NAMALWA (cell line): ENCODE measurements around the gene PDE4D.
"Not testable (repeated sequence)": the region's sequence is repeated elsewhere in the genome, so short reads cannot be mapped to it uniquely, and the experiment has no call there.

Source experiments
- DNase-seq: peaks from one replicate; pipeline ENCODE4 v3.0.0-alpha.2; 2015; ENCODE audit warnings: low spot score

The PDE4D gene

GRCh38 chr5:58965677-58966414 is 927.7 kb downstream of the PDE4D start:
- no peak for DNase-seq

DNA sequence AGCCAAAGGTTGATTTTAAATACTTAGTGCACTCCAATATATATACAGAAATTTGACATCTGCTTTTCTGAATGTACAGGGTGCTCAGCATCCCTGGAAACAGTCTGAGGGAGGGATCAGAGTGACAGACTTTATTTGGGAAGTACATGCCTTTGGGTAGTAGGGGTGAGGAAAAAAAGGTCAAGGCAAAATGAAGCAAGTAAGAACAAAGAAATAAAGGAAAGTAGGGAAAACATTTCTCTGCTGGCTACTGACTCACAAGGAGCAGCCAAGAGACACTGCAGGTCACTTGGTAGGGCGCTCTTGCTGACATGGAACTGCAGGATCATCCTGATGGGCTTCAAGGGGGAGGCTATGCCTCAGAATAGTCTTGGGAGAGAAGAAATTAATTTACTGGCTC is 929.7 kb downstream of the PDE4D start:
- no peak for DNase-seq

DNA sequence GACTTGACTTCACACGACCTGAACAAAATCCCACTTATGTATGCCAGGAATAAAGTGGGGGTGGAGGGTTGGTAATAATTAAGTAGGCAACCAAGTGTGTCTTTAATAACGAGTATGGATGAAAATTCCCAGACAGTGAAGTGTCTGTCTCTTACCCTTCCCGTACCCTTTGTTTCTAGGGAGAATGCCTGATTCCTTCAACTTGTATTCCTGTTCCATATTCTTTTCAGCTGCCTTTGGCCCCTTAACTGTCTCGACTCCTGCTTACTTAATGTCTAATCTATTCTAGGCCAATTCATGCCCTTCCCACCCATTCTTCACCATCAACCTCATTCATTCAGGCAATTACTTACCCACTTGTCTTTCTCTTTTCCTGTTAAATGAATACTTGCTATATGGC is 930.2 kb downstream of the PDE4D start:
- no peak for DNase-seq

DNA sequence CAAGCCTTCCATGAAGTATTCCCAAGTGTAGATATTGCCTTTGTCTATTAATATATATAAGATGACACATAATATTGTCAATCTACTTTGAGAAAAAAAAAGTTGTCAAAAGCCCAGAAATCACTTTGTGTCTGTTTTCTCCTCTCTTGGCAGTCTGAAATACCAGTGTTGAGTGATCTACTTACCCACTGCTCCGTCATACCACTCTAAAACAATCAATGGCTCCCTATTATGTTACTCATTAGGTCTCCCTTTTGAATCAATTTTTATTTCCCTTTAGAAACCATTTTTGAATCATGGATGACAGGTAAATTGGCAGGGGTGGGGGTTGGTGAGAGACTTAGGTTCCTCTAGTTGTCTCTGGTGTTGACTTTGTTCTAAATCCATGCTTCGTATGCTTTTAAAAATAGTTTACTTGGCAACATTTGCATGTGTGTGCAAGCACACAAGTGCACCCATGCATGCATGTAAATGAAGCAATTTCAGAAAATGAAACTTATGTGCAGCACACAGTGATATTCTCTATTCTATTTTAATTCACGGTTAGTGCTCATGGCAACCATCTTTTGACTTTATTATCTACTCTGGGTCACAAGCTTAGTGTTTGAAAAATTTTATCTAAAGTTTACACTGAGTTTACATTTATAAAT is 931.8 kb downstream of the PDE4D start:
- no peak for DNase-seq

- DNase-seq = no peak
Observed at GRCh38 chr5:58958701-58959100, 934.8 kb downstream of the PDE4D start.

- DNase-seq = not testable (repeated sequence)
Observed at GRCh38 chr5:58953218-58953617, 940.3 kb downstream of the PDE4D start.

DNA sequence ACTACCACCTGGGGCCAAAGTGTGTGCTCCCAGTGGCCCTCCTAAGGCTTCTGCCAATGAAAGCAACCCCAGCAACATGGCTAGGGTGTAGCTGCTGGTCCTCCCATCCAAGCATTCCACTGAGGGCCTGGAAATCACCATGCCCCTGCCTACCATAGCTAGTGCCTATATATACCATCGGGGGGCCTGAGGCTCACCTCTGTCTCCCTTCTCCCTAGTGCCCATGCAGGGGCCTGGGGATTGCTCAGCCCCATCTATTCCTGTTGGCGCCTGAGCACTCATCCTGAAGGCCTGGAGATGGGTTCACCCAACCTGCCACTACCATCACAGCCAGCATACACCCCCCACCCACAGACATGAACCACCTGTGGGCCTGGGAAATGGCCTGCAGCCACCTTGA is 943.3 kb downstream of the PDE4D start:
- no peak for DNase-seq

DNA sequence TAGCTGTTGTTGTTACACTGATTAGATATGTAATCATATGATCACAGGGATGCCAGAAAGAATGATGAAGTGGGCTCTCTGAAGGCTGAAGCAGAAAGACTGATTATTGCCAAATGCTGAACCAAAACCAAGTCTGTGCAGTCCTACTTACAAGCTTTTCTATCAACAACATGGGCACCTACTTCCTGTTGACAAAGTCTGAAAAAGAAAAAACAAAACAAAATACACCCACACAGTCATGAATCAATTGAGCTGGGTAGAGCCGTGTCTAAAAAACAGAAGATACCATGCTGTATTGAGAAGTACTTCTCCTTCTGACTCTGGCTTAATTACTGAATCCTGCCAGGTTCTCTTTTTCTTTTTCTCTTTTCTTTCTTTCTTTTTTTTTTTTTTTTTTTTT is 947.3 kb downstream of the PDE4D start:
- DNase-seq = no peak

GRCh38 chr5:58944221-58944620 is 949.3 kb downstream of the PDE4D start:
- no peak for DNase-seq

DNA sequence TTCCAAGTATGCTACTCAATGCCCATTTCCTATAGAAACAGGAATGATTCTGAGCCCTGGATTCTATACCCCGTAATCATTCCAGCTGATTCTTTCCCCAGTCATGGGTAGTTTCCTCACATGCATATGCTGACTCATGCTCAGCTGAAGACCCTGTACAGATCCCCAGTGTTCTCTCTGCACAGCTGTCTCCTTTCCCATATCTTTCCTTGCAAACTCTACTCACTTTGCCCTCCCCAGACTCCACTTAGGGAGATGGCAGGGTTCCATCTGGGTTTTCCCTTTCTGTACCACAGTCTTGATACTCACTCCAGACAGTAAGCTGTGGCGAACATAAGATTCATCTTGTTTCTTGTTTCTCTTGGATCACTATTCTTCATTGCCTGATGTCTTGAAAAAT is 953.1 kb downstream of the PDE4D start:
- DNase-seq = no peak

- DNase-seq = no peak
Observed at GRCh38 chr5:58939664-58940063, 953.9 kb downstream of the PDE4D start.

DNA sequence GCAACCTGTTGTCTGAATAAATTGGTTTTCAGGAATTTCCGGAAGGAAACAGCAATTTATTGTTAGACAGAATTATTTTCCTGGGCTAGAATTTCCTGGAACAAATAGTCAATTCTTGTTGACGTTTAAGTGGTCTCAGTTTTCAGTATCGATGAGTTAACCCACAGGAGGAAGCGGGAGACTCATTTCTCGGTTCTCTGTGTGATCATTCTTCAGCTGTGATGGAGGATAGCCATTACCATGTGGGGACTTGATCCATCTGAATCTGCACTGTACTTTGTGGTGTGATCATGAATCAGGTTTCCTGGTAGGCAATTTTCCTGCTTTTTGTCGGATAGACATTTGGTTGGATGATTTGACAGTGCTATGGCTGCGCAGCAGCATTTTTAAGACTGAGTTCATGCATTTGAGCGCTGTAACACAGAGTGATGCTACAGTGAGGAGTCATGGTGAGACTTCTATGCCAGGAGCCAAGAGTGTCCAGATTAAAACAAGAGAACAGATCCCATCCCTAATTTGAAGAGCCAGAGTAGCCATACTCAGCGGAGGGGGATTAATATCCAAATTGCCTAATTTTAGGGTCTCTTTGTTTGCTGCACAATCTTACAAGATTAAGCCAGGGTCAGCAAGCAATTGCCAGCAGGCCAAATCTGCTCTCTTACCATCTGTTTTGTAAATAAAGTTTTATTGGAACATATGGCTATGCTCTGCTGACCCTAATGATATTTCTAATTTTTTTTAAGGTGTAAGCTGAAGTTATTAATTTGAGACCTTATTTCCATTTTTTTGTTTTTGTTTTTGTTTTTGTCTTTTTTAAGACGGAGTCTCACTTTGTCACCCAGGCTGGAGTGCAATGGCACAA is 954.7 kb downstream of the PDE4D start:
- no peak for DNase-seq

- no peak for DNase-seq
Observed at GRCh38 chr5:58937031-58937681, 956.4 kb downstream of the PDE4D start.

DNA sequence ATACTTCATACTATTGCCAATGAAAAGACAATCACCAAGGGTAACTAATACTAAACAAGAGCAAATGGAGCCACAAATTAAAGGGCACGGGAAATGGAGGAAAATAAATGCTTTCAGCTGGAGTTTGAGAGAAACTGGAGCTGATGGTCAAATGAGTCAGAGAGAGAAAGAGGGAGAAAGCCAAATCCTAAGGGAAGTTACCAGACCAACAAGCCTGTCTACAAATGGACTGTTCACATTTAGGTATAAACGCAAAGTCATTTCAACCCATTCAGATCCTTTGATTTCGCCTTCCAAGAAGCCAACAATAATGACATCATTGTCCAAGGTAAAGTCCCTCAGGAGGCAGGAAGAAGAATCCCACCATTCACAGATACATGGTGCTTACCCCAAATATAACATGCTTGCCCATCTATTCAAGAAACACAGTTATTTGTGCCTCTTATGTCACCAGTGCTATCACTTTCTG is 958.9 kb downstream of the PDE4D start:
- no peak for DNase-seq

- DNase-seq = no peak
Observed at GRCh38 chr5:58933891-58934628, 959.5 kb downstream of the PDE4D start.

- DNase-seq = no peak
Observed at GRCh38 chr5:58932057-58932612, 961.4 kb downstream of the PDE4D start.

DNA sequence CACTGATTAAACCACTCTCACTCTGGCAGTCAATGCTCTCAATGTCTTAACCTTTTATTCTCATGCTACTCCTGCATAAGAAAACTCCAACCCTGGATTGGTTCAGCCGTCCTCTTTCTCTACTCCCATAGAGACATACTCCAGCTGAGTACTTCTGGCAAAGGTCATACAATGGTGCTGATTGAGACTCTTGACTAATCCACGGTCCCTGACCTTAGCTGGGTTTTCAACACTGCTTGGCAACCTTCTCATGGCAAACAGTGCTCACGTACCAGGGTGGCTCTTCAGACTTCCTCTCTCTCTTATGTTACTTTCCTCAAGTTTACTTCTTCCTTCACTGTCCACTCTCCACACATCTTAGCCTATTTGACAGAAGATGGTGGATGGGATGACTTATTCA is 963.0 kb downstream of the PDE4D start:
- DNase-seq = no peak

GRCh38 chr5:58929726-58930125 is 963.8 kb downstream of the PDE4D start:
- no peak for DNase-seq

GRCh38 chr5:58927938-58928337 is 965.6 kb downstream of the PDE4D start:
- DNase-seq = no peak

GRCh38 chr5:58927181-58927580 is 966.3 kb downstream of the PDE4D start:
- no peak for DNase-seq

GRCh38 chr5:58926541-58926935 is 967.0 kb downstream of the PDE4D start:
- DNase-seq = no peak
